Neural cell (in vitro differentiated cells): Measurements from ENCODE around the gene PEF1. TPM values are rescaled to one million over a fixed set of nuclear protein-coding genes. Genes with fewer than 3 reads are reported as not detected.

Source experiments
- H2AFZ ChIP-seq: fragments of 200-600, 300-800 bp; sonication (generic), shearing (Covaris generic); 2 replicates; pipeline ENCODE4 v1.6.0; 2014; ENCODE audit warnings: low read depth, mild to moderate bottlenecking, antibody characterized with exemption, low read length, moderate library complexity
- H3F3A ChIP-seq: fragments of 200-600 bp; shearing (Covaris generic); 2 replicates; pipeline ENCODE4 v1.6.1; 2016; ENCODE audit warnings: mild to moderate bottlenecking, moderate library complexity, mixed read lengths, antibody characterized with exemption, low read length; ENCODE audit not compliant: insufficient read depth, poor library complexity, severe bottlenecking
- H3K27ac ChIP-seq: fragments of 200-600, 300-800 bp; sonication (generic), shearing (Covaris generic); 2 replicates; pipeline ENCODE4 v1.5.1; 2014; ENCODE audit warnings: mild to moderate bottlenecking, low read length, moderate library complexity
- H3K27me3 ChIP-seq: fragments of 300-800, 200-600 bp; sonication (generic), shearing (Covaris generic); 2 replicates; pipeline ENCODE4 v1.6.0; 2014; ENCODE audit warnings: mild to moderate bottlenecking, low read depth, low read length, moderate library complexity; ENCODE audit not compliant: insufficient read depth
- H3K36me3 ChIP-seq: fragments of 300-800, 200-600 bp; sonication (generic), shearing (Covaris generic); 2 replicates; pipeline ENCODE4 v1.5.1; 2014; ENCODE audit warnings: mild to moderate bottlenecking, antibody characterized with exemption, low read length, moderate library complexity; ENCODE audit not compliant: insufficient read depth
- H3K4me2 ChIP-seq: fragments of 300-800, 200-600 bp; sonication (generic), shearing (Covaris generic); 2 replicates; pipeline ENCODE4 v1.6.0; 2014; ENCODE audit warnings: mild to moderate bottlenecking, low read length
- H3K4me3 ChIP-seq: fragments of 300-800, 200-600 bp; sonication (generic), shearing (Covaris generic); 2 replicates; pipeline ENCODE4 v1.5.1; 2014; ENCODE audit warnings: mild to moderate bottlenecking, low read length, moderate library complexity
- H3K79me2 ChIP-seq: fragments of 200-600 bp; shearing (Covaris generic); replicated peaks from 2 replicates; pipeline ENCODE4 v1.6.0; 2014; ENCODE audit warnings: mild to moderate bottlenecking, low read length, moderate library complexity; ENCODE audit not compliant: insufficient read depth
- H3K9ac ChIP-seq: fragments of 300-800, 200-600 bp; sonication (generic), shearing (Covaris generic); 2 replicates; pipeline ENCODE4 v1.6.1; 2016; ENCODE audit warnings: mild to moderate bottlenecking, low read length, mixed read lengths
- H3K9me2 ChIP-seq: fragments of 200-600 bp; shearing (Covaris generic); 2 replicates; pipeline ENCODE4 v1.6.1; 2016; ENCODE audit warnings: mild to moderate bottlenecking, low read length, mixed read lengths; ENCODE audit not compliant: insufficient read depth
- H3K9me3 ChIP-seq: fragments of 200-600, 300-800 bp; sonication (generic), shearing (Covaris generic); 2 replicates; pipeline ENCODE4 v1.6.1; 2016; ENCODE audit warnings: mild to moderate bottlenecking, mixed run types, low read length, moderate library complexity, mixed read lengths
- H4K20me1 ChIP-seq: fragments of 200-600 bp; shearing (Covaris generic); 2 replicates; pipeline ENCODE4 v1.6.1; 2016; ENCODE audit warnings: mild to moderate bottlenecking, mixed run types; ENCODE audit not compliant: insufficient read depth
- EP300 ChIP-seq: fragments of 450-650 bp; conservative IDR thresholded peaks from 2 replicates; pipeline ENCODE4 v1.6.1; 2014; ENCODE audit warnings: antibody characterized with exemption, mild to moderate bottlenecking, moderate library complexity; ENCODE audit not compliant: poor library complexity, severe bottlenecking
- EZH2 ChIP-seq: fragments of 200-600, 300-800 bp; shearing (Covaris generic), sonication (generic); IDR thresholded peaks from 2 replicates; pipeline ENCODE4 v1.6.1; 2014; ENCODE audit warnings: antibody characterized with exemption, low read length, borderline replicate concordance, mild to moderate bottlenecking; ENCODE audit not compliant: insufficient read depth, poor library complexity, severe bottlenecking
- MXI1 ChIP-seq: fragments of 450-650 bp; conservative IDR thresholded peaks from 2 replicates; pipeline ENCODE4 v1.6.1; 2014; ENCODE audit warnings: antibody characterized with exemption, mild to moderate bottlenecking; ENCODE audit not compliant: poor library complexity, severe bottlenecking
- POLR2AphosphoS5 ChIP-seq: IDR thresholded peaks from 2 replicates; pipeline ENCODE4 v1.6.1; 2012
- RAD21 ChIP-seq: fragments of 450-650 bp; conservative IDR thresholded peaks from 2 replicates; pipeline ENCODE4 v1.6.1; 2014; ENCODE audit warnings: antibody characterized with exemption, mild to moderate bottlenecking, moderate library complexity
- SMC3 ChIP-seq: fragments of 450-650 bp; conservative IDR thresholded peaks from 2 replicates; pipeline ENCODE4 v1.6.1; 2014; ENCODE audit warnings: antibody characterized with exemption, mild to moderate bottlenecking, moderate library complexity; ENCODE audit not compliant: poor library complexity
- TAF1 ChIP-seq: IDR thresholded peaks from 2 replicates; pipeline ENCODE4 v1.6.1; 2012; ENCODE audit warnings: low read depth
- polyA plus RNA-seq: library from polyadenylated mRNA; depleted of rRNA; stranded (reverse); fragments of >200 nt; gene quantifications from 2 replicates; pipeline ENCODE4 v1.2.3, GENCODE V29; 2014
- TF ChIP-seq, protein P1 (sequence below): fragments of 450-650 bp; IDR thresholded peaks from 2 replicates; pipeline ENCODE4 v1.5.1; 2014; ENCODE audit warnings: antibody characterized with exemption, mild to moderate bottlenecking, moderate library complexity; ENCODE audit not compliant: poor library complexity, severe bottlenecking
- TF ChIP-seq, protein P2 (sequence below): IDR thresholded peaks from 2 replicates; pipeline ENCODE4 v1.6.1; 2012; ENCODE audit warnings: borderline replicate concordance

The PEF1 gene
- polyA plus RNA-seq, 1 donor from 2014 or later = 48.2 TPM

DNA sequence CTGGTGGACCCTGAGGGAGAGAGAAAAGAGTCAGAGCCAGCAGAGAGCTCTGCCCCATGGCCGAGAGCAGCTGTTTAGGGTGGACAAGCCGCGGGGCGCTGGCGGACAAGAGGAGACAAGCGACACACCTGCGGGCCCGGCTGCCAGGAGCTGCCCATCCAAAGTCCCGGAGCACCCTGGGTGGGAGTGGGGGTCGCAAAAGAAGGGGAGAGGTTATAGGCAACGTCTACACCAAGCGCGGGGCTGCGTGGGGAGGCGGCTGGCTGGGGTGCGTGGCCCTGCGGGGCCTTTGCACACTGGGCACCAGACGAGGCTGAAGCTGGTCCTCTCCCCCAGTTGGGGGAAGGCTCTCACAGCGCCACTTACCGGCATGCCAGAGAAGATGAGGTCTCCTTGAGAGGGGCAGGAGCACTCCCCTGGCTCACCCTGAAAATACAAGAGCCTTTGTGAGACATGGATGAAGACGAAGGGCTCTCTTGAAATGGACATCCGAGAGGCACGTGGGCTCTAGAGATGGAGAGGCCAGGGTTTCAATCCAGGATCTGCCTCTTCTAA lies 35.1 kb upstream of the PEF1 start:
- TF ChIP-seq POLR2AphosphoS5 (no peak), EP300 (no peak)
- TF ChIP-seq, protein P1, sequence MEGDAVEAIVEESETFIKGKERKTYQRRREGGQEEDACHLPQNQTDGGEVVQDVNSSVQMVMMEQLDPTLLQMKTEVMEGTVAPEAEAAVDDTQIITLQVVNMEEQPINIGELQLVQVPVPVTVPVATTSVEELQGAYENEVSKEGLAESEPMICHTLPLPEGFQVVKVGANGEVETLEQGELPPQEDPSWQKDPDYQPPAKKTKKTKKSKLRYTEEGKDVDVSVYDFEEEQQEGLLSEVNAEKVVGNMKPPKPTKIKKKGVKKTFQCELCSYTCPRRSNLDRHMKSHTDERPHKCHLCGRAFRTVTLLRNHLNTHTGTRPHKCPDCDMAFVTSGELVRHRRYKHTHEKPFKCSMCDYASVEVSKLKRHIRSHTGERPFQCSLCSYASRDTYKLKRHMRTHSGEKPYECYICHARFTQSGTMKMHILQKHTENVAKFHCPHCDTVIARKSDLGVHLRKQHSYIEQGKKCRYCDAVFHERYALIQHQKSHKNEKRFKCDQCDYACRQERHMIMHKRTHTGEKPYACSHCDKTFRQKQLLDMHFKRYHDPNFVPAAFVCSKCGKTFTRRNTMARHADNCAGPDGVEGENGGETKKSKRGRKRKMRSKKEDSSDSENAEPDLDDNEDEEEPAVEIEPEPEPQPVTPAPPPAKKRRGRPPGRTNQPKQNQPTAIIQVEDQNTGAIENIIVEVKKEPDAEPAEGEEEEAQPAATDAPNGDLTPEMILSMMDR = no peak
- H3K4me2 ChIP-seq = no peak overlapping the region
- no peaks in the 10 kb centered on the region for H3K9me2 ChIP-seq
- H3K27ac ChIP-seq = no peak overlapping the region
- no peaks in the 10 kb centered on the region for H4K20me1 ChIP-seq
- H3F3A ChIP-seq = no peaks in the 10 kb centered on the region
- H2AFZ ChIP-seq = no peak overlapping the region
- no peaks in the 10 kb centered on the region for H3K36me3 ChIP-seq
- no peaks in the 10 kb centered on the region for H3K79me2 ChIP-seq
- H3K27me3 ChIP-seq = no peaks in the 10 kb centered on the region
- no peaks in the 10 kb centered on the region for H3K9me3 ChIP-seq
- no peak overlapping the region for H3K4me3 ChIP-seq
- no peak overlapping the region for H3K9ac ChIP-seq

DNA sequence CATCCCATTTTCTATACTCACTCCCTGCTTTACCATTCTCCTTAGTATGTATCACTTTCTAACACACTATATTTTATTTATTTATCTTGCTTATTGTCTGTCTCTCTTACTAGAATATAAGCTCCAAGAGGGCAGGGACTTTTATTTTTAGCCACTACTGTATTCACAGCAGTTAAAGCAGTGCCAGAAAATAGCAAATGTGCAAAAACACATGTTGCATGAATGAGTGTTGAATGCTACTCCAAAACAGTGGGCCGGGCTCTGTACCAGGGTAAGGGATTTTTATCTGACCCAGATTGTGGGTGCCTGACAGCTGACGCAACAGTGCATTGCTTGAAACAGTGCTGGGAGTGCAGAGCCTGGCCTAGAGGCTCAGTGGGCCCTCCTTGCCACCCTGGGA lies 34.4 kb upstream of the PEF1 start:
- Histone ChIP-seq H2AFZ (no peak overlapping the region), H3F3A (no peaks in the 10 kb centered on the region), H3K9me3 (no peaks in the 10 kb centered on the region), H3K36me3 (no peaks in the 10 kb centered on the region), H3K27ac (no peak overlapping the region), H3K79me2 (no peaks in the 10 kb centered on the region), H3K4me2 (no peak overlapping the region), H4K20me1 (no peaks in the 10 kb centered on the region), H3K9ac (no peak overlapping the region), H3K9me2 (no peaks in the 10 kb centered on the region), H3K4me3 (no peak overlapping the region), H3K27me3 (no peaks in the 10 kb centered on the region)
- no peak for TF ChIP-seq RAD21
- TF ChIP-seq, protein P2, sequence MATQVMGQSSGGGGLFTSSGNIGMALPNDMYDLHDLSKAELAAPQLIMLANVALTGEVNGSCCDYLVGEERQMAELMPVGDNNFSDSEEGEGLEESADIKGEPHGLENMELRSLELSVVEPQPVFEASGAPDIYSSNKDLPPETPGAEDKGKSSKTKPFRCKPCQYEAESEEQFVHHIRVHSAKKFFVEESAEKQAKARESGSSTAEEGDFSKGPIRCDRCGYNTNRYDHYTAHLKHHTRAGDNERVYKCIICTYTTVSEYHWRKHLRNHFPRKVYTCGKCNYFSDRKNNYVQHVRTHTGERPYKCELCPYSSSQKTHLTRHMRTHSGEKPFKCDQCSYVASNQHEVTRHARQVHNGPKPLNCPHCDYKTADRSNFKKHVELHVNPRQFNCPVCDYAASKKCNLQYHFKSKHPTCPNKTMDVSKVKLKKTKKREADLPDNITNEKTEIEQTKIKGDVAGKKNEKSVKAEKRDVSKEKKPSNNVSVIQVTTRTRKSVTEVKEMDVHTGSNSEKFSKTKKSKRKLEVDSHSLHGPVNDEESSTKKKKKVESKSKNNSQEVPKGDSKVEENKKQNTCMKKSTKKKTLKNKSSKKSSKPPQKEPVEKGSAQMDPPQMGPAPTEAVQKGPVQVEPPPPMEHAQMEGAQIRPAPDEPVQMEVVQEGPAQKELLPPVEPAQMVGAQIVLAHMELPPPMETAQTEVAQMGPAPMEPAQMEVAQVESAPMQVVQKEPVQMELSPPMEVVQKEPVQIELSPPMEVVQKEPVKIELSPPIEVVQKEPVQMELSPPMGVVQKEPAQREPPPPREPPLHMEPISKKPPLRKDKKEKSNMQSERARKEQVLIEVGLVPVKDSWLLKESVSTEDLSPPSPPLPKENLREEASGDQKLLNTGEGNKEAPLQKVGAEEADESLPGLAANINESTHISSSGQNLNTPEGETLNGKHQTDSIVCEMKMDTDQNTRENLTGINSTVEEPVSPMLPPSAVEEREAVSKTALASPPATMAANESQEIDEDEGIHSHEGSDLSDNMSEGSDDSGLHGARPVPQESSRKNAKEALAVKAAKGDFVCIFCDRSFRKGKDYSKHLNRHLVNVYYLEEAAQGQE = no peak
- TF ChIP-seq EP300 = no peak
- TF ChIP-seq SMC3 = no peak
- no peak for TF ChIP-seq MXI1
- TF ChIP-seq EZH2 = no peak
- TF ChIP-seq POLR2AphosphoS5 = no peak
- TF ChIP-seq, protein P1 = no peak
- no peak for TF ChIP-seq TAF1
